SK-N-SH treated with all-trans-retinoic acid at 6 μM for 48 hours (cell line): ENCODE results near the gene DRAXIN.

Source experiments
- ARNTL ChIP-seq: fragments of 450-650 bp; formaldehyde crosslinking; IDR thresholded peaks from 2 replicates; pipeline ENCODE4 v1.5.0; 2020; ENCODE audit warnings: low read depth, mild to moderate bottlenecking, moderate library complexity, borderline replicate concordance
- CREB5 ChIP-seq: fragments of 250-450 bp; sonication (Bioruptor Pico); IDR thresholded peaks from 2 replicates; pipeline ENCODE4 v1.5.1; 2020; ENCODE audit warnings: low read depth, mild to moderate bottlenecking, moderate library complexity
- CSDC2 ChIP-seq: fragments of 250-450 bp; sonication (Bioruptor Pico); IDR thresholded peaks from 2 replicates; pipeline ENCODE4 v1.5.0; 2020; ENCODE audit warnings: mild to moderate bottlenecking, moderate library complexity
- ESRRG ChIP-seq: fragments of 250-450 bp; sonication (Bioruptor Pico); IDR thresholded peaks from 2 replicates; pipeline ENCODE4 v1.6.1; 2021; ENCODE audit warnings: mild to moderate bottlenecking
- OSR1 ChIP-seq: fragments of 250-450 bp; sonication (Bioruptor Pico); IDR thresholded peaks from 2 replicates; pipeline ENCODE4 v1.8.0; 2022; ENCODE audit warnings: moderate library complexity, mild to moderate bottlenecking, inconsistent platforms
- PATZ1 ChIP-seq: fragments of 250-450 bp; sonication (Bioruptor Pico); IDR thresholded peaks from 2 replicates; pipeline ENCODE4 v1.8.0; 2020; ENCODE audit warnings: mild to moderate bottlenecking, moderate library complexity, borderline replicate concordance
- POU6F1 ChIP-seq: fragments of 250-450 bp; sonication (Bioruptor Pico); IDR thresholded peaks from 2 replicates; pipeline ENCODE4 v1.8.0; 2021; ENCODE audit warnings: low read depth, mild to moderate bottlenecking, moderate library complexity, borderline replicate concordance
- PPARA ChIP-seq: fragments of 250-450 bp; sonication (Bioruptor Pico); IDR thresholded peaks from 2 replicates; pipeline ENCODE4 v1.5.0; 2020; ENCODE audit warnings: mild to moderate bottlenecking, borderline replicate concordance
- SNAI2 ChIP-seq: fragments of 250-450 bp; sonication (Bioruptor Pico); IDR thresholded peaks from 2 replicates; pipeline ENCODE4 v1.5.0; 2020; ENCODE audit warnings: mild to moderate bottlenecking, moderate library complexity
- TCF4 ChIP-seq: fragments of 250-450 bp; sonication (Bioruptor Pico); IDR thresholded peaks from 2 replicates; pipeline ENCODE4 v1.8.0; 2021; ENCODE audit warnings: mild to moderate bottlenecking, moderate library complexity, borderline replicate concordance
- ZFP3 ChIP-seq: fragments of 250-450 bp; sonication (Bioruptor Pico); IDR thresholded peaks from 2 replicates; pipeline ENCODE4 v1.5.0; 2020; ENCODE audit warnings: mild to moderate bottlenecking, moderate library complexity
- ZFP30 ChIP-seq: fragments of 450-650 bp; formaldehyde crosslinking; IDR thresholded peaks from 2 replicates; pipeline ENCODE4 v1.5.0; 2022; ENCODE audit warnings: mild to moderate bottlenecking, moderate library complexity
- ZNF565 ChIP-seq: fragments of 450-650 bp; formaldehyde crosslinking; conservative IDR thresholded peaks from 2 replicates; pipeline ENCODE4 v1.5.0; 2020; ENCODE audit warnings: low read depth, mild to moderate bottlenecking, moderate library complexity
- ZNF8 ChIP-seq: fragments of 450-650 bp; formaldehyde crosslinking; IDR thresholded peaks from 2 replicates; pipeline ENCODE4 v1.5.0; 2020; ENCODE audit warnings: mild to moderate bottlenecking, moderate library complexity

GRCh38 chr1:11772458-11772857 lies 80.9 kb downstream of the DRAXIN start:
- no peak for TF ChIP-seq ZFP30 (CRISPR knock-in tag)
- TF ChIP-seq CREB5 (CRISPR knock-in tag), result no peak
- no peak for TF ChIP-seq PPARA (CRISPR knock-in tag)
- TF ChIP-seq ZNF565, result no peak
- TF ChIP-seq PATZ1 (CRISPR knock-in tag), result no peak
- no peak for TF ChIP-seq OSR1 (CRISPR knock-in tag)
- no peak for TF ChIP-seq ARNTL (CRISPR knock-in tag)
- no peak for TF ChIP-seq TCF4 (CRISPR knock-in tag)
- TF ChIP-seq ZNF8 (CRISPR knock-in tag), result no peak
- TF ChIP-seq ZFP3 (CRISPR knock-in tag), result no peak
- no peak for TF ChIP-seq CSDC2
- no peak for TF ChIP-seq POU6F1 (CRISPR knock-in tag)
- no peak for TF ChIP-seq ESRRG
- no peak for TF ChIP-seq SNAI2
